Transverse colon (tissue), 4 donors: ENCODE measurements around the gene BSND. TPM values are rescaled to one million over a fixed set of nuclear protein-coding genes. Genes with fewer than 3 reads are reported as not detected.

ENCODE experiments used
- DNase-seq: peaks from one replicate; pipeline ENCODE4 v3.0.0-alpha.2; 2019
- H3K27ac ChIP-seq, 4 donors: fragments of 200-600 bp; sonication (generic); 2 replicates each; pipeline ENCODE4 v1.5.1; 2016 to 2018; ENCODE audit warnings: inconsistent platforms in 4 of 4
- H3K27me3 ChIP-seq: fragments of 200-600 bp; sonication (generic); 2 replicates; pipeline ENCODE4 v1.5.1; 2017; ENCODE audit warnings: inconsistent platforms
- H3K36me3 ChIP-seq, 4 donors: fragments of 200-600 bp; sonication (generic); 2 replicates each; pipeline ENCODE4 v1.5.1; 2017 to 2019; ENCODE audit warnings: inconsistent platforms in 4 of 4
- H3K4me1 ChIP-seq, 4 donors: fragments of 200-600 bp; sonication (generic); 2 replicates each; pipeline ENCODE4 v1.5.1; 2017 to 2020; ENCODE audit warnings: inconsistent platforms in 4 of 4
- H3K4me3 ChIP-seq, 4 donors: fragments of 200-600 bp; sonication (generic); 1 replicate in 1 of 4; 2 replicates in 3 of 4; pipeline versions ENCODE4 v1.5.1 to v1.6.1; 2017 to 2019; ENCODE audit warnings: inconsistent platforms in 4 of 4
- H3K9me3 ChIP-seq, 2 donors: fragments of 200-600 bp; sonication (generic); 2 replicates each; pipeline ENCODE4 v1.5.1; 2017 to 2019; ENCODE audit warnings: inconsistent platforms in 2 of 2
- CTCF ChIP-seq, 5 experiments: fragments of 200-600 bp in 3 of 5; fragments of 450-650 bp in 2 of 5; sonication (generic) in 3 of 5; IDR thresholded peaks; 1 replicate in 2 of 5; 2 replicates in 3 of 5; pipeline ENCODE4 v1.5.1; 2016 to 2017; ENCODE audit warnings: antibody characterized with exemption in 5 of 5, inconsistent platforms in 3 of 5, mild to moderate bottlenecking in 2 of 5, moderate library complexity in 1 of 5
- EP300 ChIP-seq: sonication (generic); formaldehyde crosslinking; IDR thresholded peaks from one replicate; pipeline ENCODE4 v1.6.1; 2017; ENCODE audit warnings: antibody characterized with exemption, low read depth
- POLR2A ChIP-seq: fragments of 450-650 bp; IDR thresholded peaks from one replicate; pipeline ENCODE4 v1.6.1; 2016; ENCODE audit warnings: antibody characterized with exemption, mild to moderate bottlenecking, moderate library complexity
- POLR2AphosphoS5 ChIP-seq, 3 donors: sonication (generic); formaldehyde crosslinking; IDR thresholded peaks; one replicate each; pipeline ENCODE4 v1.6.1; 2016; ENCODE audit warnings: antibody characterized with exemption in 3 of 3
- WGBS, 2 donors: methylation state at CpG; one replicate each; pipeline ENCODE4 v1.1.5; 2018; ENCODE audit warnings: low coverage in 1 of 2; 5-methylcytosine and 5-hydroxymethylcytosine counted together
- in situ Hi-C, 4 donors: fragments of 200-750 bp; cut with MboI; loops; one replicate each; pipeline versions ENCODE4 v1.15.0 to v1.15.1; 2017; ENCODE audit warnings: low sequenced_read_pairs in 3 of 4, low pct_ligation_motif_present in 1 of 4, low pct_unique_long_range_greater_than_20kb in 1 of 4
- intact Hi-C: fragments of 100-400 bp; cut with DNase I; formaldehyde crosslinking; loops from one replicate; pipeline ENCODE4 v1.15.1; 2023; ENCODE audit warnings: low total_unique reads
- total RNA-seq, 4 donors: library from RNA; depleted of rRNA; stranded (reverse); fragments of >200 nt; gene quantifications; one replicate each; pipeline ENCODE4 v1.1.0, GENCODE V29; 2016

The BSND gene
- total RNA-seq, 4 donors from 2014 or later: not detected

- no peak overlapping the region for H3K27ac ChIP-seq
- TF ChIP-seq POLR2A: no peak
- no peak for TF ChIP-seq CTCF (IDR thresholded peaks at IDR 0.05)
- H3K4me3 ChIP-seq: no peak overlapping the region
- H3K36me3 ChIP-seq: no peaks in the 10 kb centered on the region
- H3K4me1 ChIP-seq: peaks cover 0 to 23% (median 21%) of the 10 kb centered on the region in 4 donors
- no peak for DNase-seq
- WGBS, 2 donors: 89% methylated on average over 6 of the region's 6 CpGs; no CpG with 5 or more reads in 1 of the 2 donors
- in situ Hi-C loops (no loop called here), intact Hi-C loops (no loop called here)
- no peaks in the 10 kb centered on the region for H3K9me3 ChIP-seq
- H3K27me3 ChIP-seq: peaks cover 25% of the 10 kb centered on the region
Measured at GRCh38 chr1:54993140-54993539, 5.6 kb upstream of the BSND start.

- DNase-seq: no peak
- 65 to 70% methylated on average over 2 to 6 of the region's 6 CpGs for WGBS, 2 donors
- Histone ChIP-seq H3K27me3 (peaks cover 32% of the 10 kb centered on the region), H3K36me3 (no peaks in the 10 kb centered on the region), H3K9me3 (no peaks in the 10 kb centered on the region), H3K4me1 (peaks cover 0 to 20% (median 17%) of the 10 kb centered on the region in 4 donors), H3K4me3 (no peak overlapping the region), H3K27ac (no peak overlapping the region)
- intact Hi-C loops (no loop called here), in situ Hi-C loops (no loop called here)
- no peak for TF ChIP-seq CTCF (IDR thresholded peaks at IDR 0.05)
- no peak for TF ChIP-seq POLR2A
- no peak for TF ChIP-seq POLR2AphosphoS5 (IDR thresholded peaks at IDR 0.05)
- TF ChIP-seq EP300: no peak
Measured at GRCh38 chr1:54994355-54994990, 4.3 kb upstream of the BSND start.

GRCh38 chr1:54995013-54995760, 3.5 kb upstream of the BSND start:
- Histone ChIP-seq H3K27me3 (peaks cover 33% of the 10 kb centered on the region), H3K4me1 (peaks cover 0 to 13% (median 12%) of the 10 kb centered on the region in 4 donors), H3K4me3 (no peak overlapping the region), H3K36me3 (no peaks in the 10 kb centered on the region), H3K27ac (no peak overlapping the region), H3K9me3 (no peaks in the 10 kb centered on the region)
- DNase-seq: no peak
- TF ChIP-seq EP300: no peak
- intact Hi-C loops (no loop called here), in situ Hi-C loops (loop anchor here in 3 of 4 donors (5.0 kb wide), 2 partner anchors 43 to 48 kb away; no protein-coding TSS in a partner anchor)
- WGBS, 2 donors: 77 to 84% methylated on average over 8 to 12 of the region's 12 CpGs

GRCh38 chr1:54995835-54996234, 2.9 kb upstream of the BSND start:
- intact Hi-C loops (loop anchor here (2.0 kb wide), 1 partner anchor 45 kb away; no protein-coding TSS in a partner anchor), in situ Hi-C loops (loop anchor here in 3 of 4 donors (5.0 kb wide), 2 partner anchors 44 to 49 kb away; no protein-coding TSS in a partner anchor)
- Histone ChIP-seq H3K36me3 (no peaks in the 10 kb centered on the region), H3K27me3 (peaks cover 36% of the 10 kb centered on the region), H3K4me3 (no peak overlapping the region), H3K4me1 (peaks cover 0 to 11% (median 10%) of the 10 kb centered on the region in 4 donors), H3K27ac (no peak overlapping the region), H3K9me3 (no peaks in the 10 kb centered on the region)
- WGBS, 2 donors: 80 to 83% methylated on average over 7 to 9 of the region's 9 CpGs
- TF ChIP-seq POLR2A (no peak), EP300 (no peak), CTCF (IDR thresholded peaks at IDR 0.05) (no peak), POLR2AphosphoS5 (IDR thresholded peaks at IDR 0.05) (no peak)
- DNase-seq: no peak
